ENCODE results near the gene NBPF9. TPM values are rescaled to one million over a fixed set of nuclear protein-coding genes. Genes with fewer than 3 reads are reported as not detected.
A peak's percentile ranks its signal among the peaks of the same experiment; 100 is the strongest.
"Not testable (repeated sequence)": the region's sequence is repeated elsewhere in the genome, so short reads cannot be mapped to it uniquely, and the experiment has no call there.

Gene NBPF9
- total RNA-seq, 1 donor from 2014 or later, result 4.2 TPM

- DNase-seq (ENCODE audit: missing footprints); intact Hi-C loops (cut with DNase I); ATAC-seq: not testable (repeated sequence)
Measured at GRCh38 chr1:149018577-149018976, 84.8 kb downstream of the NBPF9 start.

GRCh38 chr1:149016626-149017025 lies 86.7 kb downstream of the NBPF9 start:
- ATAC-seq; intact Hi-C loops (cut with DNase I): not testable (repeated sequence)

GRCh38 chr1:149015522-149015921 lies 87.8 kb downstream of the NBPF9 start:
- intact Hi-C loops (cut with DNase I); DNase-seq (ENCODE audit: missing footprints); ATAC-seq: not testable (repeated sequence)

More at GRCh38 chr1:149016626-149017025, 86.7 kb downstream of the NBPF9 start:
- DNase-seq (ENCODE audit: missing footprints), result not testable (repeated sequence)

- DNase-seq (ENCODE audit: missing footprints); intact Hi-C loops (cut with DNase I); ATAC-seq: not testable (repeated sequence)
Measured at GRCh38 chr1:149013513-149013912, 89.8 kb downstream of the NBPF9 start.

GRCh38 chr1:149012599-149012998 lies 90.8 kb downstream of the NBPF9 start:
- DNase-seq (ENCODE audit: missing footprints); intact Hi-C loops (cut with DNase I); ATAC-seq: not testable (repeated sequence)

GRCh38 chr1:149009761-149010160 lies 93.6 kb downstream of the NBPF9 start:
- peak; percentile 67 for DNase-seq (ENCODE audit: missing footprints)
- intact Hi-C loops (cut with DNase I); ATAC-seq: not testable (repeated sequence)

GRCh38 chr1:149008769-149009168 lies 94.6 kb downstream of the NBPF9 start:
- ATAC-seq; DNase-seq (ENCODE audit: missing footprints); intact Hi-C loops (cut with DNase I): not testable (repeated sequence)

GRCh38 chr1:149008326-149008725 lies 95.0 kb downstream of the NBPF9 start:
- ATAC-seq; DNase-seq (ENCODE audit: missing footprints); intact Hi-C loops (cut with DNase I): not testable (repeated sequence)

Data from Right ventricle myocardium inferior (tissue), 1 donor.